NK-92 (cell line): ENCODE data around the gene F2.
"Not testable (repeated sequence)": the region's sequence is repeated elsewhere in the genome, so short reads cannot be mapped to it uniquely, and the experiment has no call there.

ENCODE experiments used
- DNase-seq: peaks from one replicate; lab custom pipeline; 2025; ENCODE audit not compliant: unreplicated experiment; lab: John Stamatoyannopoulos, UW

The F2 gene

GRCh38 chr11:46712874-46713576, 6.0 kb upstream of the F2 start:
- no peak for DNase-seq

GRCh38 chr11:46717825-46718154, 1.2 kb upstream of the F2 start:
- DNase-seq, result not testable (repeated sequence)

GRCh38 chr11:46718155-46719019, 626 bp upstream of the F2 start:
- no peak for DNase-seq

GRCh38 chr11:46719543-46720218, 668 bp downstream of the F2 start:
- no peak for DNase-seq

GRCh38 chr11:46721286-46721685, 2.3 kb downstream of the F2 start:
- DNase-seq, result no peak

- no peak for DNase-seq
Observed at GRCh38 chr11:46722566-46723358, 3.7 kb downstream of the F2 start.

GRCh38 chr11:46723359-46723680, 4.3 kb downstream of the F2 start:
- no peak for DNase-seq

- no peak for DNase-seq
Observed at GRCh38 chr11:46724088-46724487, 5.1 kb downstream of the F2 start.

- DNase-seq, result no peak
Observed at GRCh38 chr11:46725338-46726205, 6.6 kb downstream of the F2 start.

GRCh38 chr11:46726206-46726862, 7.3 kb downstream of the F2 start:
- no peak for DNase-seq

GRCh38 chr11:46727952-46728658, 9.1 kb downstream of the F2 start:
- DNase-seq, result no peak

- DNase-seq, result no peak
Observed at GRCh38 chr11:46728659-46729040, 9.6 kb downstream of the F2 start.

- no peak for DNase-seq
Observed at GRCh38 chr11:46729110-46730027, 10.4 kb downstream of the F2 start.

- no peak for DNase-seq
Observed at GRCh38 chr11:46731545-46731944, 12.5 kb downstream of the F2 start.

GRCh38 chr11:46733234-46733633, 14.2 kb downstream of the F2 start:
- no peak for DNase-seq

- DNase-seq, result no peak
Observed at GRCh38 chr11:46736146-46736545, 17.1 kb downstream of the F2 start.

- no peak for DNase-seq
Observed at GRCh38 chr11:46736615-46737014, 17.6 kb downstream of the F2 start.

GRCh38 chr11:46737699-46738098, 18.7 kb downstream of the F2 start:
- no peak for DNase-seq
